Naive thymus-derived CD4-positive, alpha-beta T cell (primary cell): Measurements from ENCODE around the gene SLC2A8. TPM values are rescaled to one million over a fixed set of nuclear protein-coding genes. Genes with fewer than 3 reads are reported as not detected.

ENCODE experiments used
- ATAC-seq: fragments of 150-1000 bp; cut with Tn5 transposase; 2 replicates; pipeline ENCODE4 v1.10.0; 2021; ENCODE audit warnings: mild to moderate bottlenecking, moderate library complexity
- CTCF ChIA-PET: fragments of 350-600 bp; sonication (Branson Sonifier 250); formaldehyde crosslinking; loops from one replicate; lab custom pipeline; 2021; ENCODE audit warnings: antibody characterized with exemption; lab: Charles Lee
- POLR2A ChIA-PET: fragments of 350-600 bp; sonication (Branson Sonifier 250); formaldehyde crosslinking; loops from one replicate; lab custom pipeline; 2021; ENCODE audit warnings: antibody characterized with exemption, inconsistent platforms; lab: Charles Lee
- DNase-seq, 9 donors: peaks; one replicate each; pipeline versions ENCODE4 v3.0.0 to v3.0.0-alpha.2; 2020 to 2022; ENCODE audit warnings: mixed read lengths in 1 of 9
- H3K27ac ChIP-seq: one replicate; pipeline ENCODE4 v1.7.0; 2013; ENCODE audit warnings: mild to moderate bottlenecking, low read depth, low read length, moderate library complexity
- H3K27me3 ChIP-seq, 2 donors: one replicate each; pipeline ENCODE4 v1.7.0; 2013; ENCODE audit warnings: low read length in 2 of 2, mild to moderate bottlenecking in 2 of 2, moderate library complexity in 2 of 2; ENCODE audit not compliant: control insufficient read depth in 2 of 2, insufficient read depth in 2 of 2
- H3K36me3 ChIP-seq, 3 experiments: 1 replicate in 2 of 3; 2 replicates in 1 of 3; pipeline ENCODE4 v1.7.0; 2013; ENCODE audit warnings: low read length in 3 of 3, mild to moderate bottlenecking in 3 of 3, moderate library complexity in 1 of 3; ENCODE audit not compliant: insufficient read depth in 3 of 3, control insufficient read depth in 2 of 3
- H3K4me1 ChIP-seq, 2 donors: one replicate each; pipeline ENCODE4 v1.7.0; 2013; ENCODE audit warnings: low read length in 2 of 2, mild to moderate bottlenecking in 2 of 2, moderate library complexity in 1 of 2; ENCODE audit not compliant: control insufficient read depth in 2 of 2, insufficient read depth in 2 of 2
- H3K4me3 ChIP-seq: 2 replicates; pipeline ENCODE4 v1.7.0; 2013; ENCODE audit warnings: mild to moderate bottlenecking, low read length
- H3K9me3 ChIP-seq, 3 experiments: 1 replicate in 2 of 3; 2 replicates in 1 of 3; pipeline ENCODE4 v1.7.0; 2013; ENCODE audit warnings: low read length in 3 of 3; ENCODE audit not compliant: control insufficient read depth in 2 of 3
- H3K27ac Mint-ChIP-seq, 9 donors: one replicate each; pipeline ENCODE4 v1.8.0; 2020 to 2022; ENCODE audit warnings: mixed read lengths in 9 of 9, mild to moderate bottlenecking in 8 of 9, moderate library complexity in 5 of 9, inconsistent platforms in 2 of 9
- H3K27me3 Mint-ChIP-seq, 5 donors: one replicate each; pipeline ENCODE4 v1.8.0; 2021 to 2022; ENCODE audit warnings: mixed read lengths in 5 of 5, mild to moderate bottlenecking in 1 of 5
- H3K36me3 Mint-ChIP-seq, 5 donors: one replicate each; pipeline ENCODE4 v1.8.0; 2020 to 2022; ENCODE audit warnings: mixed read lengths in 5 of 5, mild to moderate bottlenecking in 3 of 5, inconsistent platforms in 1 of 5
- H3K4me1 Mint-ChIP-seq, 7 donors: one replicate each; pipeline ENCODE4 v1.8.0; 2020 to 2022; ENCODE audit warnings: mixed read lengths in 7 of 7, mild to moderate bottlenecking in 3 of 7, inconsistent platforms in 1 of 7
- H3K4me3 Mint-ChIP-seq, 10 donors: one replicate each; pipeline ENCODE4 v1.8.0; 2020 to 2022; ENCODE audit warnings: mild to moderate bottlenecking in 10 of 10, mixed read lengths in 10 of 10, moderate library complexity in 6 of 10, inconsistent platforms in 2 of 10
- H3K9me3 Mint-ChIP-seq, 11 donors: one replicate each; pipeline ENCODE4 v1.8.0; 2020 to 2022; ENCODE audit warnings: mixed read lengths in 11 of 11, mild to moderate bottlenecking in 4 of 11, inconsistent platforms in 1 of 11, moderate library complexity in 1 of 11
- intact Hi-C, 2 donors: fragments of 100-400 bp; cut with micrococcal nuclease; formaldehyde crosslinking; loops; one replicate each; pipeline ENCODE4 v1.15.1; 2023
- polyA plus RNA-seq, 2 donors: library from polyadenylated mRNA; unstranded; fragments of 300-500 nt; fragmentation: Illumina TruSeq; gene quantifications; one replicate each; pipeline ENCODE4 v1.2.3, GENCODE V29; 2021
- total RNA-seq, 6 experiments: library from RNA in 5 of 6; stranded (reverse) in 5 of 6; gene quantifications; 1 replicate in 5 of 6; 2 replicates in 1 of 6; pipeline ENCODE4 v1.2.3 and lab custom pipeline; 2021 to 2026

The SLC2A8 gene
- total and polyA plus RNA-seq, 7 experiments from 2014 or later = 0.27 to 4.8 (median 1.3) TPM; not detected in 2

GRCh38 chr9:127386981-127387380 lies 10.0 kb upstream of the SLC2A8 start:
- Histone ChIP-seq H3K36me3 (no peaks in the 10 kb centered on the region), H3K4me3 (no peak overlapping the region), H3K27ac (no peak overlapping the region), H3K9me3 (no peaks in the 10 kb centered on the region), H3K27me3 (peaks cover 6 to 34% of the 10 kb centered on the region in 2 donors), H3K4me1 (peaks cover 13 to 20% of the 10 kb centered on the region in 2 donors)
- Mint-ChIP-seq H3K4me3 (no peak overlapping the region), H3K9me3 (peaks cover 0 to 5% (median 0%) of the 10 kb centered on the region in 11 donors), H3K4me1 (peaks cover 20 to 39% (median 28%) of the 10 kb centered on the region in 7 donors), H3K27me3 (peaks cover 65 to 74% (median 70%) of the 10 kb centered on the region in 5 donors), H3K27ac (peak overlapping the region in 1 of 9 donors; percentile 6), H3K36me3 (no peaks in the 10 kb centered on the region)
- intact Hi-C loops = loop anchor here (5.0 kb wide), 2 partner anchors 75 to 400 kb away; no protein-coding TSS in a partner anchor
- DNase-seq (peak in 1 of 9 donors; percentile 19), ATAC-seq (no peak)
- CTCF ChIA-PET = interaction anchor here (1.9 kb wide), 1 partner anchor 9 kb away, joined by 4 read pairs; the partner anchor contains the start of gene SLC2A8
- POLR2A ChIA-PET = interaction anchor here (1.7 to 1.8 kb wide), 2 partner anchors 9 to 12 kb away, joined by 5 read pairs; no protein-coding TSS in a partner anchor

DNA sequence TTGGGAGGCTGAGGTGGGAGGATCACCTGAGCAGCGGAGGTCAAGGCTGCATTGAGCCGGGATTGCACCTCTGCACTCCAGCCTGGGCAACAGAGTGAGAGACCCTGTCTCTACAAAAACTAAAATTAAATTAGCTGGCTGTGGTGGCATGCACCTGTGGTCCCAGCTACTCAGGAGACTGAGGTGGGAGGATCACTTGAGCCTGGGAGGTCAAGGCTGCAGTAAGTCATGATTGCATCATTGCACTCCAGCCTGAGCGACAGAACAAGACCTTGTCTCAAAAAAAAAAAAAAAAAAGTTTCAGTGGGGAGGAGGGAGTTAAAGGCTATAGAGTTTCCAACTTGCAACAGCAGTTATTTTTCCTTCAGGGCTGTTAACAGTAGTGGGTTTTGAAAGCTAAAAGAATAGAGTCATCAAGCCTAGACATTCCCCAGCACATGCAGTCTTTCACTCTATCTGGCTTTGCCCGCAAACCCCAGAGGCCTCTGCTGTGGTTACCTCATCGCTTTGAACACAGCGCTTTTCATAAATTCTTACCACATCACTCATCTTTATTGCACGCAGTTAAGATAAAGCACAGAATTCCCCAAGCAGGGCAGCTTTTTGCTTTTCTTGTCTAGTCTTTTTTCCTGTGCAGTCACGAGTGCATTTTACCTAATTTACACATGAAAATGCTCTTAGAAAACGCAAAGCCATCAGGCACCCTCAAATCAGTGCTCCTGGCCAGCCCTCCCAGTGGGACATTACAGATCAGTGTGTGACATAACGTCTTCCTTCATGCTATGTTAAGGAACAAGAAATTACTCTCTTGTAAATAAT lies 8.7 kb upstream of the SLC2A8 start:
- H3K36me3 Mint-ChIP-seq = no peaks in the 10 kb centered on the region
- intact Hi-C loops = loop anchor here (1.0 to 5.0 kb wide), 8 partner anchors 8 to 402 kb away; partner anchors contain the start of genes LRSAM1 (in 2 of the 2), RPL12 (in 2 of the 2) and ZNF79 (in 2 of the 2)
- no peaks in the 10 kb centered on the region for H3K36me3 ChIP-seq
- H3K27ac ChIP-seq = no peak overlapping the region
- no peaks in the 10 kb centered on the region for H3K9me3 ChIP-seq
- peaks cover 23 to 44% (median 28%) of the 10 kb centered on the region in 7 donors for H3K4me1 Mint-ChIP-seq
- no peak overlapping the region for H3K4me3 ChIP-seq
- peaks cover 65 to 78% (median 72%) of the 10 kb centered on the region in 5 donors for H3K27me3 Mint-ChIP-seq
- peak overlapping the region; percentile 16 to 73 (median 55) for H3K4me3 Mint-ChIP-seq
- peak overlapping the region; percentile 19 to 94 (median 82) for H3K27ac Mint-ChIP-seq
- peaks cover 13 to 20% of the 10 kb centered on the region in 2 donors for H3K4me1 ChIP-seq
- CTCF ChIA-PET = interaction anchor here (0.6 to 1.9 kb wide), 6 partner anchors 8 to 335 kb away, joined by 3 to 5 read pairs (median 4); partner anchors contain the start of gene SLC2A8
- H3K9me3 Mint-ChIP-seq = peaks cover 0 to 5% (median 0%) of the 10 kb centered on the region in 11 donors
- POLR2A ChIA-PET = interaction anchor here (0.6 to 2.4 kb wide), 8 partner anchors 8 to 405 kb away, joined by 3 to 14 read pairs (median 5); partner anchors contain the start of genes LRSAM1, RPL12 and ZNF79
- ATAC-seq (peak; percentile 98), DNase-seq (peak; percentile 67 to 97 (median 94))
- peaks cover 6 to 46% of the 10 kb centered on the region in 2 donors for H3K27me3 ChIP-seq

DNA sequence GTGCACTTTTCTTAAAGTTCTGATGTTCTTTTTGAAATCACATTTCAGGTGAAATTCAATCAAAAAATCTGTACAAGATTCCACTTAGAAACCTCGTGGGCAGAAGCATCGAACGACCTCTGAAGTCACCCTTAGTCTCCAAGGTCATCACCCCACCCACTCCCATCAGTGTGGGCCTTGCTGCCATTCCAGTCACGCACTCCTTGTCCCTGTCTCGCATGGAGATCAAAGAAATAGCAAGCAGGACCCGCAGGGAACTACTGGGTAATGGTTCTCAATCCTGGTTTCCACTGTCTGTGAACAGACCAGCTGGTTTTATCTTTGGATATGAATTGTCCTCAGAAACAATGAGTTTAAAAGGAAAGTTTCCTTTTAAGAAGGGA lies 8.1 kb upstream of the SLC2A8 start:
- POLR2A ChIA-PET = interaction anchor here (0.6 to 2.4 kb wide), 6 partner anchors 10 to 404 kb away, joined by 3 to 14 read pairs (median 6); partner anchors contain the start of genes LRSAM1, RPL12 and ZNF79

DNA sequence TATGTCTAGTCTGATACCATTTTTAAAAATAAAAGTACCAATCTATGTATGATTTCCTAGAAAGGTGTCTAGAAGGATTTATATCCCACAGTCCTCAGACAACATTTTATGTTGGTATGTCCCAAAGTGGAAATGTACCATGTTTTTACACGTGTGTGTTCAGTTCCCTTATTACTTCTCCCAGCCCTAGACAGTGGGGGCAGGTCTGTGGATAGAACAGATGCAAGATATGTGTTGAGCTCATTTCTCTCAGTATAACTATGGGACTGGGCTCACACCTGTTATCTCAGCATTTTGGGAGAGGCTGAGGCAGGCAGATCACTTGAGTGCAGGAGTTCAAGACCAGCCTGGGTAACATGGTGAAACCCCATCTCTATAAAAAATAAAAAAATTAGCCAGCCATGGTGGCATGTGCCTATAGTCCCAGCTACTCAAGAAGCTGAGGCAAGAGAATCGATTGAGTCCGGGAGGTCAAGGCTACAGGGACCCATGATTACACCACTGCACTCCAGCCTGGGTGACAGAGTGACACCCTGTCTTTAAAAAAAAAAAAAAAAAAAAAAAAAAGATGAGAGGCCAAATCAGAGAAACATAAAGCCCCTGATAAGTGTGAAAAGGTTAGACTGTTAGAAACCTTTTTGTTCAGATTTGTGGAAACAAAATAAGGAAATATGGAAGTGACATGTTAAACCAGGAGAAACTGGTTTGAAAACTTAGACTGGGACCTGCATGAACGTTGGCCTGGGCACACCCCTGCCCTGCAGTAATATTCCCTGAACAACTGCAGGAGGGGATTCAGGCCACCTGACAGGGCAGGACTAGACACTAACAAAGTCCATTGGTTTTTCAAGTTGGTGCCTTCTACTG lies 7.4 kb upstream of the SLC2A8 start:
- Mint-ChIP-seq H3K4me1 (peaks cover 25 to 35% (median 28%) of the 10 kb centered on the region in 7 donors), H3K9me3 (peaks cover 0 to 5% (median 0%) of the 10 kb centered on the region in 11 donors), H3K36me3 (no peaks in the 10 kb centered on the region), H3K4me3 (no peak overlapping the region), H3K27me3 (peaks cover 63 to 79% (median 72%) of the 10 kb centered on the region in 5 donors), H3K27ac (peak overlapping the region in 3 of 9 donors; percentile 8 to 89 (median 24))
- Histone ChIP-seq H3K4me3 (no peak overlapping the region), H3K27me3 (peaks cover 6 to 51% of the 10 kb centered on the region in 2 donors), H3K27ac (no peak overlapping the region), H3K9me3 (no peaks in the 10 kb centered on the region), H3K4me1 (peaks cover 13 to 20% of the 10 kb centered on the region in 2 donors), H3K36me3 (no peaks in the 10 kb centered on the region)
- ChIA-PET CTCF (interaction anchor here (0.7 to 0.8 kb wide), 2 partner anchors 9 to 27 kb away, joined by 3 to 5 read pairs; no protein-coding TSS in a partner anchor), POLR2A (interaction anchor here (0.6 to 2.4 kb wide), 4 partner anchors 14 to 405 kb away, joined by 3 to 14 read pairs (median 6); partner anchors contain the start of genes LRSAM1, RPL12 and ZNF79)
- intact Hi-C loops = loop anchor here (2.0 to 5.0 kb wide), 3 partner anchors 61 to 402 kb away; partner anchors contain the start of genes LRSAM1 (in 1 of the 2) and RPL12 (in 1 of the 2)
- DNase-seq (peak in 1 of 9 donors; percentile 18), ATAC-seq (no peak)

More for the DNA sequence above, 8.1 kb upstream of the SLC2A8 start:
- Histone ChIP-seq H3K36me3 (no peaks in the 10 kb centered on the region), H3K4me3 (no peak overlapping the region), H3K4me1 (peaks cover 13 to 20% of the 10 kb centered on the region in 2 donors), H3K9me3 (no peaks in the 10 kb centered on the region), H3K27me3 (peaks cover 6 to 52% of the 10 kb centered on the region in 2 donors), H3K27ac (no peak overlapping the region)
- peaks cover 0 to 5% (median 0%) of the 10 kb centered on the region in 11 donors for H3K9me3 Mint-ChIP-seq
- peaks cover 25 to 41% (median 28%) of the 10 kb centered on the region in 7 donors for H3K4me1 Mint-ChIP-seq
- intact Hi-C loops = loop anchor here (1.0 to 5.0 kb wide), 8 partner anchors 7 to 403 kb away; partner anchors contain the start of genes LRSAM1 (in 2 of the 2), RPL12 (in 2 of the 2) and ZNF79 (in 2 of the 2)
- DNase-seq (peak in 1 of 9 donors; percentile 19), ATAC-seq (no peak)
- no peaks in the 10 kb centered on the region for H3K36me3 Mint-ChIP-seq
- H3K27me3 Mint-ChIP-seq = peaks cover 67 to 79% (median 72%) of the 10 kb centered on the region in 5 donors
- peak overlapping the region; percentile 19 to 94 (median 82) for H3K27ac Mint-ChIP-seq
- CTCF ChIA-PET = interaction anchor here (0.6 to 0.8 kb wide), 5 partner anchors 10 to 200 kb away, joined by 3 to 5 read pairs (median 4); no protein-coding TSS in a partner anchor
- peak overlapping the region; percentile 8 to 73 (median 55) for H3K4me3 Mint-ChIP-seq

DNA sequence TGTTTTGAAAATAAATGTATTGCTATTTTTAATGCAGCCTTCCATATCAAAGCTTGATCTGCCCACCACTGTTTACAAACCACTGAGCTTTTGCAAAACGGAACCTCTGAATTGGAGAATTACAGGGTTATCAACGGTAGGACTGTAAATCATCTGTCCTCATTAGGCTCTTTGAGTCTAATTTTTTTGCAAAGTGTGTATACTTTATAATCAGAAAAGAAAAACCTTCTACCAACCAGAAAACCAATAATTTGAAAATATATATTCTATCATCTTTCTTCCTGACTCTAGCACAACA lies 6.8 kb upstream of the SLC2A8 start:
- POLR2A ChIA-PET = interaction anchor here (2.4 kb wide), 1 partner anchor 60 kb away, joined by 14 read pairs; the partner anchor contains the start of genes LRSAM1 and RPL12

More for the DNA sequence above, 6.8 kb upstream of the SLC2A8 start:
- ATAC-seq (no peak), DNase-seq (no peak)
- Histone ChIP-seq H3K27me3 (peaks cover 6 to 45% of the 10 kb centered on the region in 2 donors), H3K4me3 (no peak overlapping the region), H3K36me3 (no peaks in the 10 kb centered on the region), H3K27ac (no peak overlapping the region), H3K9me3 (no peaks in the 10 kb centered on the region), H3K4me1 (peaks cover 13 to 20% of the 10 kb centered on the region in 2 donors)
- Mint-ChIP-seq H3K4me3 (no peak overlapping the region), H3K36me3 (no peaks in the 10 kb centered on the region), H3K4me1 (peaks cover 25 to 35% (median 28%) of the 10 kb centered on the region in 7 donors), H3K27ac (peak overlapping the region in 2 of 9 donors; percentile 24 to 78), H3K27me3 (peaks cover 57 to 80% (median 72%) of the 10 kb centered on the region in 5 donors), H3K9me3 (peaks cover 0 to 5% (median 0%) of the 10 kb centered on the region in 11 donors)
- CTCF ChIA-PET = no interaction called here
- intact Hi-C loops = no loop called here
